Parathyroid adenoma (tissue), 2 donors: ENCODE measurements around the gene RNF112.

Experiments used
- H2AFZ ChIP-seq: fragments of 300-600 bp; sonication (generic); one replicate; pipeline ENCODE4 v1.7.0; 2017; ENCODE audit warnings: antibody characterized with exemption, mild to moderate bottlenecking
- H3K27ac ChIP-seq: fragments of 300-600 bp; sonication (generic); one replicate; pipeline ENCODE4 v1.7.0; 2017
- H3K27me3 ChIP-seq: fragments of 300-600 bp; sonication (generic); one replicate; pipeline ENCODE4 v1.7.0; 2017; ENCODE audit warnings: low read length; ENCODE audit not compliant: control insufficient read depth, insufficient read depth
- H3K36me3 ChIP-seq: fragments of 300-600 bp; sonication (generic); one replicate; pipeline ENCODE4 v1.7.0; 2017; ENCODE audit warnings: low read length; ENCODE audit not compliant: control insufficient read depth, insufficient read depth
- H3K4me1 ChIP-seq: fragments of 300-600 bp; sonication (generic); one replicate; pipeline ENCODE4 v1.7.0; 2017; ENCODE audit warnings: control low read depth
- H3K4me2 ChIP-seq: fragments of 300-600 bp; sonication (generic); one replicate; pipeline ENCODE4 v1.7.0; 2017; ENCODE audit warnings: low read length
- H3K4me3 ChIP-seq: fragments of 300-600 bp; sonication (generic); one replicate; pipeline ENCODE4 v1.7.0; 2017; ENCODE audit warnings: low read depth, low read length
- H3K79me2 ChIP-seq: fragments of 300-600 bp; sonication (generic); one replicate; pipeline ENCODE4 v1.7.0; 2017; ENCODE audit warnings: control low read depth
- H3K9ac ChIP-seq: fragments of 300-600 bp; sonication (generic); one replicate; pipeline ENCODE4 v1.7.0; 2017; ENCODE audit warnings: mild to moderate bottlenecking
- H3K9me3 ChIP-seq: fragments of 300-600 bp; sonication (generic); one replicate; pipeline ENCODE4 v1.7.0; 2017; ENCODE audit warnings: low read length; ENCODE audit not compliant: control insufficient read depth
- CTCF ChIP-seq: fragments of 300-600 bp; sonication (generic); IDR thresholded peaks from one replicate; pipeline ENCODE4 v1.7.0; 2017; ENCODE audit warnings: antibody characterized with exemption, mild to moderate bottlenecking
- donor health status: primary hyperparathyroidism.

The RNF112 gene

GRCh38 chr17:19464031-19465026 is 53.3 kb downstream of the RNF112 start:
- H3K4me3 ChIP-seq = no peak overlapping the region
- no peak overlapping the region for H2AFZ ChIP-seq
- H3K4me2 ChIP-seq = no peak overlapping the region
- no peak for TF ChIP-seq CTCF
- no peak overlapping the region for H3K27ac ChIP-seq
- H3K27me3 ChIP-seq = no peaks in the 10 kb centered on the region
- H3K79me2 ChIP-seq = no peaks in the 10 kb centered on the region
- H3K9ac ChIP-seq = no peak overlapping the region
- H3K9me3 ChIP-seq = no peaks in the 10 kb centered on the region
- no peaks in the 10 kb centered on the region for H3K4me1 ChIP-seq
- no peaks in the 10 kb centered on the region for H3K36me3 ChIP-seq
